ENCODE measurements around the gene TTC33.
A peak's percentile ranks its signal among the peaks of the same experiment; 100 is the strongest.
"Not testable (repeated sequence)": the region's sequence is repeated elsewhere in the genome, so short reads cannot be mapped to it uniquely, and the experiment has no call there.

TTC33 gene

DNA sequence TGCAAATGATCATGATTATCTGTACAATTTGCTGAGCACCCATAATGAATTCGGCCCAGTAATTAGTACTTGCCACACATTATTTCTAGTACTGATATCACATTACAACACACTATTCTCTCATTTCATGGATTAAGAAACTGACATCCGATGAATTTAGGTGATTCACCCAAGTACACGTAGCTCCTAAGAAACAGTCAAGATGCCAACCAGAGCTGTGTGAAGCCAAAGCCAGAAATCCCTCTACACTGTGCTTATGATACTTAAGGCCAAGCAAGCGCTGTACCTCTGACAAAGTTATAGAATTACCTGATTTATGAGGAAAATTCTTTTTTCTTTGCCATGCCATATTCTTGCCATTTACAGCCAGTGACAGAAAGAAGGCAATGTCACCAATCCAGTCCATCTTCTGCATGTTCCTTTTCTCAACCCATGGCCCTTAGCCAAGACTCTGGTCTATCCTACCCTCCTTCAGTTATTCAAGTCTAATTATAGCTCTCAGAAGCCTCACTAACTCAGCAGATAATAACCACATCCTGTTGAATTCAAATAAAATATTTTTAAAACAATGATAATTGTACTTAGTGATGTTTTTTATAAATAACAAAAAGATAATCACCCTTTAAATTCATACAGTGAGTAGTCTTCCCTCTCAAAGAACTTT lies 150.3 kb downstream of the TTC33 start:
- no peak for DNase-seq

GRCh38 chr5:40603378-40603777 lies 152.4 kb downstream of the TTC33 start:
- DNase-seq = no peak

DNA sequence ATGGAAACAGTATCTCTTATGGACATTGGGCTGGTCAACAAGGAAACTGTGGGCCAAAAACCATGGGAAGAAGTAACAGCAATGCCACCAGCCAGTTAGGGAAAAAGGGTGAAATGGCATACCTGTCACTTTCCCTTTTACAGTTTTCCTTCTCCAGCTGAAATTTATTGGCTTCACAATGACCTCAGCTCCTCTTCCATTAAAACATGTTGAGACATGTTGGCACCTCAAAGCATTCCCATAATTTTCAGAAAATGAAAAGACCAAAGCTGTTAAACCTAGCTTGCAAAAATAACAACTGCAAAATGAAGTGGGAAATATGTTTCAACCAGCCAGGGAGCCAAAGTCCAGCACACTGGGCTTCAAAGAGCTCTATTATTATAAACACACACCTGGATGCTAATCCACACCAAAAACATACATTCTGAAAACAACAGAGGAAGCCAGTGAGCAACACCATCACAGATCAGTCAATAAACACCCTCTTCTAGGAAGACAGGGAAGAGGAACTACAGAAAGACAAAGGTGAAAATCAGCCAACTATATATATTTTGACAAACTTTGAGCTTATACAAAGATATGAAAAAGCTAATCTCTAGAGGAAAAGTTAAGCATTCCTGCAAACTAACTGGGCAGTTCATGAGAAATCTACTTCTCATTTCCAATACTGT lies 154.4 kb downstream of the TTC33 start:
- DNase-seq = no peak

DNA sequence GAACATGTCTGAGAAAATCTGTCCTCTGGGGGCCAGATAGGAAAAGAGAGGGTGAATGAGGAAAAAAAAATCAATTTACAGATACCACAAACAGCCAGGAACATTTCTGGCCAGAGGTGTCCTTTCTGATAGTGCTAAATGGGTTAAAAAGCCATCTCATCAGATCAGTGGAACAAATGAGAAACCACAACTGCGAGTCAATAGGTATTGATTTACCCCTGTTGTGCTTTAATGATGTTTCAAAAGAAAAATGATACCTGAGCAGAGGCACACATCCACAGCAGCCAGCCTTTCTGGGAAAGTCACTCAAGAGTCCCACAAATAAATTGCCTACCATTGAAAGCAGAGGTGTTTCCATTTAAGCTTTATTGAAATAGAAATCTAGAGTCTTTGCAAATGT lies 155.4 kb downstream of the TTC33 start:
- DNase-seq = no peak

- DNase-seq = no peak
Measured at GRCh38 chr5:40599676-40600075, 156.1 kb downstream of the TTC33 start.

- no peak for DNase-seq
Measured at GRCh38 chr5:40594811-40595210, 160.9 kb downstream of the TTC33 start.

DNA sequence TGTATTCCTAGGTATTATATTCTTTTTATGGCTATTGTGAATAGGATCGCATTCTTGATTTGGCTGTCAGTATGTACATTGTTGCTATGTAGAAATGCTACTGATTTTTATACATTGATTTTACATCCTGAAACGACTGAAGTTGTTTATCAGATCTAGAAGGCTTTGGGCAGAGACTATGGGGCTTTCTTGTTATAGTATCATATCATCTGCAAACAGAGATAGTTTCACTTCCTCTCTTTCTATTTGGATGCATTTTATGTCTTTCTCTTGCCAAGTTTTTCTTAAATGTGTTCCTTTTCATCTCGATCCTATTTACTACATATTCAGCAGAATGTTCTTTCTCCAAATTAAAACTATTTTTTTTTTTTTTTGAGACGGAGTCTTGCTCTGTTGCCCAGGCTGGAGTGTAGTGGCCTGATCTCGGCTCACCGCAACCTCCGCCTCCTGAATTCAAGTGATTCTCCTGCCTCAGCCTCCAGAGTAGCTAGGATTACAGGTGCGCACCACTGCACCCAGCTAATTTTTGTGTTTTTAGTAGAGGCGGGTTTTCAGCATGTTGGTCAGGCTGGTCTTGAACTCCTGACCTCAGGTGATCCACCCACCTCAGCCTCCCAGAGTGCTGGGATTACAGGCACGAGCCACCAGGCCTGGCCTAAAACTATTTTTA lies 163.9 kb downstream of the TTC33 start:
- peak; percentile 26 for DNase-seq

- no peak for DNase-seq
Measured at GRCh38 chr5:40587376-40587775, 168.4 kb downstream of the TTC33 start.

DNA sequence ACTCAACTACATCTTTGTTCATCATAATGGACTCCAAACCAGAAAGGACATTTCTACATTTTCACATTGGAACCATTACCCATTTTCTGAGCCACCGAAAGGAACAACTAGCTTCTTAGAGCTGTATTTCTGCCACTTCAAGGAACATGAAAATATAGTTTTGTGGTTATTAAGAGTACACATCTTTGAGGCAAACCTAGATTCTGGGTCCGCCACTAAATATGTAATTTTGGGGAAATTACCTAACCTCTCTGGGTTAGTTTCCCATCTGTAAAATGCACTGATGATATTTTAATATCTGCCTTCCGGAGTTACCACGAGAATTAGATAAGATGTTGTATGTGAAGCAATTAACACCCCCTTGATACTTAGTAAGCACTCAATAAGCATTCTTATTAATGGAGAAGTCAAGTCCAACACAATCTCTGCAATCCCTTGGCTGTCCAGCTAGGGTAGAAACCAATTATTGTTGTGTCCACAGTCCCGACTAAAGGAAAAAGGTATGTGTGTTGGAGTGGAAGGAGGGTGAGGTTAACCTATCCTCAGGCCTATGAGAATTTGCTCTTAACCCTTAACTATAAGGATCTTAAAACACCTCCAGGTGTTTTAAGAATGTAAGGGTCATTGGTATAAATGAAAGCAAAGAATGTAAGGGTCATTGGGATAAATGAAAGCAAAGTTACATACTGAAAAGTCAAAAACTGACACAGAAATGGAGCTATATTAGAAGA lies 170.1 kb downstream of the TTC33 start:
- DNase-seq = no peak

GRCh38 chr5:40584054-40584453 lies 171.7 kb downstream of the TTC33 start:
- DNase-seq = no peak

- peak; percentile 91 for DNase-seq
Measured at GRCh38 chr5:40578501-40579451, 177.0 kb downstream of the TTC33 start.

DNA sequence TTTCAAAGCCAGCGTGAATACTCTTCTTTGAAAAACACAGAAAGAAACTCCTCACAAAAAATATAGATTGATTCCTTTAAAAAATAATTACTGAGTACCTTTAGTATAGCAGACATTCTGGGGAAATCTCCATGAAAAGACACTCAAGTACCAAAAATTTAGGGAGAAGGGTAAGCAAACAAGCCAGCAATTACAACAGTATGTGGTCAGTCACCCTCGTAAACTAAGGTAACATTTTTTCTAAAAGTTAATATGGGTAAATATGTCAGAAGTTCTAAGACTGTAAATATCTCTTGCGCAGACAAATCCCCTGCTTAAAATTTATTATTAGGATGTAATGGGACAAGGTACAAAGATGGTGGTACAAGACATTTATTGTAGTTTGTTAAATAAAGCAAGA lies 178.0 kb downstream of the TTC33 start:
- DNase-seq = no peak

GRCh38 chr5:40575921-40576320 lies 179.8 kb downstream of the TTC33 start:
- DNase-seq = peak; percentile 56

- no peak for DNase-seq
Measured at GRCh38 chr5:40575411-40575810, 180.3 kb downstream of the TTC33 start.

- no peak for DNase-seq
Measured at GRCh38 chr5:40572937-40573336, 182.8 kb downstream of the TTC33 start.

DNA sequence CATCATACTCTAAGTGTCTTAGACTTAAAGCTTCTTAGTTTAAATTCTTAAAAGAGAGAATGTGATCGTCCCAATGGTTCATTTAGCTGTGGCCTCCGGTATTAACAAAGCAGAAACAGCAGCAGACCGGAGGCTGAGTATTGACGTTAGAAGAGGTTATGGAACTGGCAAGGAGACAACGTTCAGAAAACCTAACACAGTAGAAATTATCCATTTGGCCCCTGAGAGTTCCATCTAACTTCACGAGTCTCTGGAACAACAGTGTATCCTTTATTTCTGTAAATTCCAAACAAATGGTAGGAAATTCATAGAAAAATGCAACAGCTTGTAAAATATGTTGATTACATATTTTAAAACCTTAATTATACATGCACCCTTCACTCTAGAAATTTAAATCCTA lies 183.4 kb downstream of the TTC33 start:
- DNase-seq = no peak

DNA sequence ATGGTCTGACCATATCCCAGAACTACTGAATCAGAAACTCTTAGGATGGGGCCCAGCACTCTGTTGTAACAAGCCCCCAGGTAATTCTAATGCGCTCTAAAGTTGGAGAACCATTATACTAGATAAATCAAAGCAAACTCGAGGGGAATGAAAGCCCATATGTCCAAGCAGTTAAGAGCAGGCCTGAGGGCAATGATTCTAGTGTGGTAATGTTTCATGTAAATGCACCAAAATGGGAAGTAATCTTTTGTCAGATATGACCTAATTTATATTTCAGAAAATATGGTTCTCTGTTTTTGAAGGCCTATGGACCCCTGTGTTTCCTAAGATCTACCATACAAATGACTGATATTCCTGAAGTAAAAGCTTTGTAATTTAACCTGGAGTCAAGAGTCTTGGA lies 184.0 kb downstream of the TTC33 start:
- no peak for DNase-seq

- DNase-seq = peak; percentile 18
Measured at GRCh38 chr5:40570408-40571129, 185.2 kb downstream of the TTC33 start.

GRCh38 chr5:40569546-40570270 lies 186.1 kb downstream of the TTC33 start:
- DNase-seq = no peak

GRCh38 chr5:40568548-40568947 lies 187.2 kb downstream of the TTC33 start:
- no peak for DNase-seq

DNA sequence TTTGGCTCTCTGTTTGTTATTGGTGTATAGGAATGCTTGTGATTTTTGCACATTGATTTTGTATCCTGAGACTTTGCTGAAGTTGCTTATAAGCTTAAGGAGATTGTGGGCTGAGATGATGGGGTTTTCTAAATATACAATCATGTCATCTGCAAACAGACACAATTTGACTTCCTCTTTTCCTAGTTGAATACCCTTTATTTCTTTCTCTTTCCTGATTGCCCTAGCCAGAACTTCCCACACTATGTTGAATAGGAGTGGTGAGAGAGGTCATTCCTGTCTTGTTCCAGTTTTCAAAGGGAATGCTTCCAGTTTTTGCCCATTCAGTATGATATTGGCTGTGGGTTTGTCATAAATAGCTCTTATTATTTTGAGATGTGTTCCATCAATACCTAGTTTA lies 192.6 kb downstream of the TTC33 start:
- DNase-seq = not testable (repeated sequence)

All from activated CD4-positive, alpha-beta T cell treated with anti-CD3 and anti-CD28 coated beads, Interleukin-2, Interleukin-6, amounts not matched to agents 100 ng/mL and 50 ng/mL, durations not matched to agents 16 hours and 8 hours (primary cell).